SU-DHL-6 (cell line): ENCODE measurements around the gene BTBD2.

ENCODE experiments used
- EZH2phosphoT487 ChIP-seq: fragments of 200-600 bp; sonication (generic), shearing (Covaris generic); conservative IDR thresholded peaks from 2 replicates; pipeline ENCODE4 v1.6.1; 2018; ENCODE audit warnings: mild to moderate bottlenecking, antibody characterized with exemption, low read length, moderate library complexity, mixed read lengths
- TF ChIP-seq, protein P1 (sequence below): fragments of 200-600 bp; sonication (generic); IDR thresholded peaks from one replicate; pipeline ENCODE4 v1.5.1; 2017; ENCODE audit warnings: antibody characterized with exemption, mild to moderate bottlenecking, low read length, moderate library complexity; ENCODE audit not compliant: insufficient read depth, poor library complexity, severe bottlenecking

DNA sequence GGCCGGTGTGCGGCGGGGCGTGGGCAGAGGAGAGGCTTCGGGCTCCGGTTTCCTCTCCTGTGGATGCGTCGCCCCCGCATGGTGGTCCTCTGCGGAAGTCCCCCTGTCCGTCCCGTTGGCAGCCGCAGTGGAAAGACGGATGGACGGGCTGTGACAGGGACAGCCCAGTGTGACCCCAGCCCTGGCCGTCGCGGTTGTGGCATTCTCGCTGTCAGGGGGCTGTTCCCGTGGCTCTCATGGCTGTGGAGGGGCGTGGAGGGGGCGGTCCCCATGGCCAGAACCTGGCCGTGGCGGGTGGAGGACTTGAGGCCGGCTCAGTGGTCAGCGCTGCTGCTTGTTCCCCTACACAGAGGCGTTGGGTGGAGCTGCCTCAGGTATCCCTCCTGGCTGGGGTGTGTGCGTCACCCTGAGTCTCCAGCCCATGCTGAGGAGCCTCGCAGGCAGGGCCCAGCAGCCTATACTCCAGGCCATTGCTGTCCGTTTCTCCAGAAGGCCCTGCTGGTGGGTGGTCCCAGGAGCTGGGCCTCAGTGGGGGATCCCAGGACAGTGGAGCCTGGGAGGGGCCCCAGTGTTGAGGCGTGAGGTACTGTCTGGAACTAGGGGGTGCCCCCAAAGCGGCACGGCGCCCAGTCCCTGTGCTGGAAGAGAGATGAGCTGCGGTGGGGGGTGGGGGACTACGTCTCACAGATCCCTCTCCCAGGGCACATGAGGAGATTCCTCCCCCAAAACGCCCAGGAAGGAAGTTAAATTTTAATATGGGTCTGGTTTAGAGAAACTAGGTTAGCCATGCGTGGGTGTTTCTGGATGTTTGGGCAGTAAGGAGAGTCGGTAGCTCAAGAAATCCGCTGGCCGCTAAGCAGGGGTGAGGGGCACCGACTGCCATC is 54.3 kb downstream of the BTBD2 start:
- TF ChIP-seq, protein P1, sequence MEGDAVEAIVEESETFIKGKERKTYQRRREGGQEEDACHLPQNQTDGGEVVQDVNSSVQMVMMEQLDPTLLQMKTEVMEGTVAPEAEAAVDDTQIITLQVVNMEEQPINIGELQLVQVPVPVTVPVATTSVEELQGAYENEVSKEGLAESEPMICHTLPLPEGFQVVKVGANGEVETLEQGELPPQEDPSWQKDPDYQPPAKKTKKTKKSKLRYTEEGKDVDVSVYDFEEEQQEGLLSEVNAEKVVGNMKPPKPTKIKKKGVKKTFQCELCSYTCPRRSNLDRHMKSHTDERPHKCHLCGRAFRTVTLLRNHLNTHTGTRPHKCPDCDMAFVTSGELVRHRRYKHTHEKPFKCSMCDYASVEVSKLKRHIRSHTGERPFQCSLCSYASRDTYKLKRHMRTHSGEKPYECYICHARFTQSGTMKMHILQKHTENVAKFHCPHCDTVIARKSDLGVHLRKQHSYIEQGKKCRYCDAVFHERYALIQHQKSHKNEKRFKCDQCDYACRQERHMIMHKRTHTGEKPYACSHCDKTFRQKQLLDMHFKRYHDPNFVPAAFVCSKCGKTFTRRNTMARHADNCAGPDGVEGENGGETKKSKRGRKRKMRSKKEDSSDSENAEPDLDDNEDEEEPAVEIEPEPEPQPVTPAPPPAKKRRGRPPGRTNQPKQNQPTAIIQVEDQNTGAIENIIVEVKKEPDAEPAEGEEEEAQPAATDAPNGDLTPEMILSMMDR: no peak
- TF ChIP-seq EZH2phosphoT487: no peak
